NCI-H2227 treated with DMSO at 0.1 percent for 48 hours (cell line): ENCODE results near the gene FBLN1.
"Not testable (repeated sequence)": the region's sequence is repeated elsewhere in the genome, so short reads cannot be mapped to it uniquely, and the experiment has no call there.

Experiments
- DNase-seq: peaks from one replicate; lab custom pipeline; 2025; lab: John Stamatoyannopoulos, UW

FBLN1 gene

GRCh38 chr22:45476814-45477213 is 25.9 kb upstream of the FBLN1 start:
- no peak for DNase-seq

GRCh38 chr22:45477366-45478107 is 25.1 kb upstream of the FBLN1 start:
- no peak for DNase-seq

GRCh38 chr22:45478108-45478771 is 24.4 kb upstream of the FBLN1 start:
- DNase-seq = no peak

GRCh38 chr22:45480717-45481116 is 22.0 kb upstream of the FBLN1 start:
- DNase-seq = no peak

GRCh38 chr22:45481661-45482060 is 21.0 kb upstream of the FBLN1 start:
- DNase-seq = no peak

GRCh38 chr22:45482169-45482568 is 20.5 kb upstream of the FBLN1 start:
- no peak for DNase-seq

GRCh38 chr22:45483319-45483718 is 19.4 kb upstream of the FBLN1 start:
- no peak for DNase-seq

- DNase-seq = no peak
Observed at GRCh38 chr22:45483918-45484499, 18.7 kb upstream of the FBLN1 start.

GRCh38 chr22:45484742-45485141 is 17.9 kb upstream of the FBLN1 start:
- DNase-seq = no peak

- no peak for DNase-seq
Observed at GRCh38 chr22:45485261-45485660, 17.4 kb upstream of the FBLN1 start.

GRCh38 chr22:45488764-45489370 is 13.8 kb upstream of the FBLN1 start:
- DNase-seq = no peak

GRCh38 chr22:45490836-45491235 is 11.8 kb upstream of the FBLN1 start:
- no peak for DNase-seq

- no peak for DNase-seq
Observed at GRCh38 chr22:45491841-45492240, 10.8 kb upstream of the FBLN1 start.

- DNase-seq = no peak
Observed at GRCh38 chr22:45493286-45493771, 9.4 kb upstream of the FBLN1 start.

GRCh38 chr22:45494306-45494705 is 8.4 kb upstream of the FBLN1 start:
- not testable (repeated sequence) for DNase-seq

GRCh38 chr22:45495616-45496015 is 7.1 kb upstream of the FBLN1 start:
- DNase-seq = not testable (repeated sequence)

GRCh38 chr22:45496451-45496941 is 6.2 kb upstream of the FBLN1 start:
- no peak for DNase-seq

- DNase-seq = no peak
Observed at GRCh38 chr22:45497351-45498145, 5.1 kb upstream of the FBLN1 start.

- no peak for DNase-seq
Observed at GRCh38 chr22:45499746-45500145, 2.9 kb upstream of the FBLN1 start.

- no peak for DNase-seq
Observed at GRCh38 chr22:45503050-45503815, 550 bp downstream of the FBLN1 start.

GRCh38 chr22:45503816-45504372 is 1.2 kb downstream of the FBLN1 start:
- no peak for DNase-seq
